ENCODE results near the gene SDCCAG8.

Gene SDCCAG8

GRCh38 chr1:243462929-243463697 is 207.3 kb downstream of the SDCCAG8 start:
- Histone ChIP-seq H3K4me3 (ENCODE audit: low read length) (no peak overlapping the region), H3K27me3 (ENCODE audit: control insufficient read depth, insufficient read depth, low read length) (no peaks in the 10 kb centered on the region), H3K4me1 (ENCODE audit: control insufficient read depth, insufficient read depth, low read length) (no peaks in the 10 kb centered on the region), H3K36me3 (ENCODE audit: control insufficient read depth, insufficient read depth, low read length) (no peaks in the 10 kb centered on the region), H3K9ac (ENCODE audit: low read length) (no peak overlapping the region), H3K9me3 (ENCODE audit: control insufficient read depth, low read length) (no peaks in the 10 kb centered on the region)

- Histone ChIP-seq H3K4me3 (ENCODE audit: low read length) (no peak overlapping the region), H3K4me1 (ENCODE audit: control insufficient read depth, insufficient read depth, low read length) (no peaks in the 10 kb centered on the region)
These were observed 209.2 kb downstream of the SDCCAG8 start for GRCh38 chr1:243465081-243465480.

GRCh38 chr1:243465738-243466137 is 209.9 kb downstream of the SDCCAG8 start:
- no peak overlapping the region for H3K9ac ChIP-seq (ENCODE audit: low read length)
- no peaks in the 10 kb centered on the region for H3K9me3 ChIP-seq (ENCODE audit: control insufficient read depth, low read length)
- H3K36me3 ChIP-seq (ENCODE audit: control insufficient read depth, insufficient read depth, low read length): no peaks in the 10 kb centered on the region
- no peaks in the 10 kb centered on the region for H3K4me1 ChIP-seq (ENCODE audit: control insufficient read depth, insufficient read depth, low read length)
- H3K4me3 ChIP-seq (ENCODE audit: low read length): no peak overlapping the region
- no peaks in the 10 kb centered on the region for H3K27me3 ChIP-seq (ENCODE audit: control insufficient read depth, insufficient read depth, low read length)

More at GRCh38 chr1:243465081-243465480, 209.2 kb downstream of the SDCCAG8 start:
- no peaks in the 10 kb centered on the region for H3K27me3 ChIP-seq (ENCODE audit: control insufficient read depth, insufficient read depth, low read length)
- H3K36me3 ChIP-seq (ENCODE audit: control insufficient read depth, insufficient read depth, low read length): no peaks in the 10 kb centered on the region
- no peak overlapping the region for H3K9ac ChIP-seq (ENCODE audit: low read length)
- H3K9me3 ChIP-seq (ENCODE audit: control insufficient read depth, low read length): no peaks in the 10 kb centered on the region

- Histone ChIP-seq H3K9me3 (ENCODE audit: control insufficient read depth, low read length) (no peaks in the 10 kb centered on the region), H3K4me3 (ENCODE audit: low read length) (no peak overlapping the region), H3K36me3 (ENCODE audit: control insufficient read depth, insufficient read depth, low read length) (no peaks in the 10 kb centered on the region), H3K4me1 (ENCODE audit: control insufficient read depth, insufficient read depth, low read length) (no peaks in the 10 kb centered on the region), H3K27me3 (ENCODE audit: control insufficient read depth, insufficient read depth, low read length) (no peaks in the 10 kb centered on the region), H3K9ac (ENCODE audit: low read length) (no peak overlapping the region)
These were observed 213.7 kb downstream of the SDCCAG8 start for GRCh38 chr1:243469497-243469896.

GRCh38 chr1:243470502-243470901 is 214.7 kb downstream of the SDCCAG8 start:
- Histone ChIP-seq H3K9me3 (ENCODE audit: control insufficient read depth, low read length) (no peaks in the 10 kb centered on the region), H3K27me3 (ENCODE audit: control insufficient read depth, insufficient read depth, low read length) (no peaks in the 10 kb centered on the region), H3K4me3 (ENCODE audit: low read length) (no peak overlapping the region), H3K9ac (ENCODE audit: low read length) (no peak overlapping the region), H3K4me1 (ENCODE audit: control insufficient read depth, insufficient read depth, low read length) (no peaks in the 10 kb centered on the region), H3K36me3 (ENCODE audit: control insufficient read depth, insufficient read depth, low read length) (no peaks in the 10 kb centered on the region)

- H3K27me3 ChIP-seq (ENCODE audit: control insufficient read depth, insufficient read depth, low read length): no peaks in the 10 kb centered on the region
- H3K9me3 ChIP-seq (ENCODE audit: control insufficient read depth, low read length): no peaks in the 10 kb centered on the region
- no peaks in the 10 kb centered on the region for H3K4me1 ChIP-seq (ENCODE audit: control insufficient read depth, insufficient read depth, low read length)
- H3K4me3 ChIP-seq (ENCODE audit: low read length): no peak overlapping the region
- no peaks in the 10 kb centered on the region for H3K36me3 ChIP-seq (ENCODE audit: control insufficient read depth, insufficient read depth, low read length)
- H3K9ac ChIP-seq (ENCODE audit: low read length): no peak overlapping the region
These were observed 215.3 kb downstream of the SDCCAG8 start for GRCh38 chr1:243471026-243471685.

- H3K9ac ChIP-seq (ENCODE audit: low read length): no peak overlapping the region
- H3K9me3 ChIP-seq (ENCODE audit: control insufficient read depth, low read length): no peaks in the 10 kb centered on the region
- no peaks in the 10 kb centered on the region for H3K27me3 ChIP-seq (ENCODE audit: control insufficient read depth, insufficient read depth, low read length)
- H3K4me1 ChIP-seq (ENCODE audit: control insufficient read depth, insufficient read depth, low read length): no peaks in the 10 kb centered on the region
- H3K4me3 ChIP-seq (ENCODE audit: low read length): no peak overlapping the region
- H3K36me3 ChIP-seq (ENCODE audit: control insufficient read depth, insufficient read depth, low read length): no peaks in the 10 kb centered on the region
These were observed 216.2 kb downstream of the SDCCAG8 start for GRCh38 chr1:243471754-243472745.

- Histone ChIP-seq H3K9me3 (ENCODE audit: control insufficient read depth, low read length) (no peaks in the 10 kb centered on the region), H3K36me3 (ENCODE audit: control insufficient read depth, insufficient read depth, low read length) (no peaks in the 10 kb centered on the region), H3K4me3 (ENCODE audit: low read length) (no peak overlapping the region), H3K27me3 (ENCODE audit: control insufficient read depth, insufficient read depth, low read length) (no peaks in the 10 kb centered on the region), H3K9ac (ENCODE audit: low read length) (no peak overlapping the region), H3K4me1 (ENCODE audit: control insufficient read depth, insufficient read depth, low read length) (no peaks in the 10 kb centered on the region)
These were observed 217.6 kb downstream of the SDCCAG8 start for GRCh38 chr1:243473227-243474135.

- H3K9ac ChIP-seq (ENCODE audit: low read length): no peak overlapping the region
- H3K27me3 ChIP-seq (ENCODE audit: control insufficient read depth, insufficient read depth, low read length): no peaks in the 10 kb centered on the region
- H3K4me1 ChIP-seq (ENCODE audit: control insufficient read depth, insufficient read depth, low read length): no peaks in the 10 kb centered on the region
- no peaks in the 10 kb centered on the region for H3K36me3 ChIP-seq (ENCODE audit: control insufficient read depth, insufficient read depth, low read length)
- H3K9me3 ChIP-seq (ENCODE audit: control insufficient read depth, low read length): no peaks in the 10 kb centered on the region
- H3K4me3 ChIP-seq (ENCODE audit: low read length): no peak overlapping the region
These were observed 218.5 kb downstream of the SDCCAG8 start for GRCh38 chr1:243474136-243474881.

GRCh38 chr1:243474906-243475305 is 219.1 kb downstream of the SDCCAG8 start:
- H3K4me1 ChIP-seq (ENCODE audit: control insufficient read depth, insufficient read depth, low read length): no peaks in the 10 kb centered on the region

More at GRCh38 chr1:243474906-243475305, 219.1 kb downstream of the SDCCAG8 start:
- Histone ChIP-seq H3K9me3 (ENCODE audit: control insufficient read depth, low read length) (no peaks in the 10 kb centered on the region), H3K4me3 (ENCODE audit: low read length) (no peak overlapping the region), H3K27me3 (ENCODE audit: control insufficient read depth, insufficient read depth, low read length) (no peaks in the 10 kb centered on the region), H3K9ac (ENCODE audit: low read length) (no peak overlapping the region), H3K36me3 (ENCODE audit: control insufficient read depth, insufficient read depth, low read length) (no peaks in the 10 kb centered on the region)

All from mucosa of stomach (tissue), 1 donor.